Endodermal cell (in vitro differentiated cells): ENCODE measurements around the gene CNIH3. TPM values are rescaled to one million over a fixed set of nuclear protein-coding genes. Genes with fewer than 3 reads are reported as not detected.
"Not testable (repeated sequence)": the region's sequence is repeated elsewhere in the genome, so short reads cannot be mapped to it uniquely, and the experiment has no call there.

ENCODE experiments used
- DNase-seq: peaks from one replicate; pipeline ENCODE4 v3.0.0-alpha.2; 2017
- H3K27ac ChIP-seq: 2 replicates; pipeline ENCODE4 v1.5.1; 2013; ENCODE audit warnings: mild to moderate bottlenecking, low read depth, low read length, moderate library complexity
- H3K27me3 ChIP-seq: 2 replicates; pipeline ENCODE4 v1.6.1; 2013; ENCODE audit warnings: mild to moderate bottlenecking, low read length, moderate library complexity; ENCODE audit not compliant: insufficient read depth, control insufficient read depth, poor library complexity, severe bottlenecking
- H3K36me3 ChIP-seq: 2 replicates; pipeline ENCODE4 v1.7.0; 2013; ENCODE audit warnings: mild to moderate bottlenecking, low read length, moderate library complexity; ENCODE audit not compliant: control insufficient read depth, insufficient read depth
- H3K4me1 ChIP-seq: one replicate; pipeline ENCODE4 v1.7.0; 2013; ENCODE audit warnings: low read length; ENCODE audit not compliant: control insufficient read depth, insufficient read depth
- H3K4me3 ChIP-seq: 2 replicates; pipeline ENCODE4 v1.5.1; 2013; ENCODE audit warnings: mild to moderate bottlenecking, low read length, moderate library complexity
- H3K9ac ChIP-seq: 2 replicates; pipeline ENCODE4 v1.6.1; 2013; ENCODE audit warnings: mild to moderate bottlenecking, low read length, moderate library complexity; ENCODE audit not compliant: poor library complexity, severe bottlenecking; ENCODE audit errors: extremely low read depth
- H3K9me3 ChIP-seq: 2 replicates; pipeline ENCODE4 v1.6.1; 2013; ENCODE audit warnings: mild to moderate bottlenecking, low read length, moderate library complexity; ENCODE audit not compliant: control insufficient read depth
- H3K27ac Mint-ChIP-seq: 2 replicates; pipeline ENCODE4 v1.8.0; 2020; ENCODE audit warnings: mixed read lengths
- H3K27me3 Mint-ChIP-seq: 2 replicates; pipeline ENCODE4 v1.8.0; 2021; ENCODE audit warnings: mild to moderate bottlenecking, mixed read lengths; ENCODE audit not compliant: insufficient read depth
- H3K36me3 Mint-ChIP-seq: 2 replicates; pipeline ENCODE4 v1.8.0; 2020; ENCODE audit warnings: low read depth, mixed read lengths
- H3K4me1 Mint-ChIP-seq: 2 replicates; pipeline ENCODE4 v1.8.0; 2020; ENCODE audit warnings: mixed read lengths
- H3K4me3 Mint-ChIP-seq: 2 replicates; pipeline ENCODE4 v1.8.0; 2020; ENCODE audit warnings: mild to moderate bottlenecking, moderate library complexity, mixed read lengths
- H3K9me3 Mint-ChIP-seq: 2 replicates; pipeline ENCODE4 v1.8.0; 2020; ENCODE audit warnings: mild to moderate bottlenecking, mixed read lengths
- WGBS, 2 experiments: methylation state at CpG; one replicate each; pipeline versions ENCODE4 v1.1.5 to v1.1.7; 2013; ENCODE audit warnings: missing lambda C conversion rate in 2 of 2, mixed read lengths in 1 of 2; ENCODE audit not compliant: insufficient coverage in 1 of 2, insufficient read length in 1 of 2; 5-methylcytosine and 5-hydroxymethylcytosine counted together
- long read RNA-seq, 4 experiments: library from polyadenylated mRNA in 2 of 4; library from RNA in 1 of 4; library from capped mRNA in 1 of 4; stranded (forward) in 3 of 4; unstranded in 1 of 4; transcript quantifications; one replicate each; pipeline ENCODE4 v2.0.0, GENCODE V29; 2020 to 2021; ENCODE audit warnings: inconsistent platforms in 1 of 4
- polyA plus RNA-seq, 2 experiments: library from polyadenylated mRNA; stranded (reverse); fragments of 50-300 nt; gene quantifications; one replicate each; pipeline ENCODE4 v1.2.3, GENCODE V29; 2013
- total RNA-seq, 2 donors: library from RNA; stranded (reverse); fragmentation: NEBNext Ultra II Directional in 1 of 2; extraction: Animal tissue kit (Norgen Biotek cat#: 25700) in 1 of 2; gene quantifications; 2 replicates in 1 of 2; 3 replicates in 1 of 2; pipeline ENCODE4 v1.2.1, GENCODE V29; 2021
- TF ChIP-seq, protein P1 (sequence below): fragments of 200-600 bp; sonication (generic); conservative IDR thresholded peaks from 2 replicates; pipeline ENCODE4 v1.5.0; 2021; ENCODE audit warnings: antibody characterized with exemption, mild to moderate bottlenecking

CNIH3 gene
- 1 to 10 TPM; 4.5 to 6.6 TPM for total RNA-seq
- 2.8 TPM for polyA plus RNA-seq (2013, experiment 1 of 2)
- 2.8 TPM for polyA plus RNA-seq (2013, experiment 2 of 2)
- long read RNA-seq, experiment 1, partial matches to known transcripts = 0 of 4 reads
- long read RNA-seq, experiment 1, other reads (novel, unspliced or antisense) = 3 of 4 reads
- long read RNA-seq, experiment 2, transcript CNIH3-201 (6 exons, 2,558 nt) = major isoform, 9 of 17 reads
- long read RNA-seq, experiment 2, partial matches to known transcripts = 0 of 17 reads
- long read RNA-seq, experiment 2, other reads (novel, unspliced or antisense) = 8 of 17 reads
- long read RNA-seq, experiment 3, transcript CNIH3-201 (6 exons, 2,558 nt) = major isoform, 12 of 31 reads
- long read RNA-seq, experiment 3, partial matches to known transcripts = 1 of 31 reads
- long read RNA-seq, experiment 3, other reads (novel, unspliced or antisense) = 17 of 31 reads
- long read RNA-seq, experiment 4, partial matches to known transcripts = 0 of 4 reads
- long read RNA-seq, experiment 4, other reads (novel, unspliced or antisense) = 4 of 4 reads

DNA sequence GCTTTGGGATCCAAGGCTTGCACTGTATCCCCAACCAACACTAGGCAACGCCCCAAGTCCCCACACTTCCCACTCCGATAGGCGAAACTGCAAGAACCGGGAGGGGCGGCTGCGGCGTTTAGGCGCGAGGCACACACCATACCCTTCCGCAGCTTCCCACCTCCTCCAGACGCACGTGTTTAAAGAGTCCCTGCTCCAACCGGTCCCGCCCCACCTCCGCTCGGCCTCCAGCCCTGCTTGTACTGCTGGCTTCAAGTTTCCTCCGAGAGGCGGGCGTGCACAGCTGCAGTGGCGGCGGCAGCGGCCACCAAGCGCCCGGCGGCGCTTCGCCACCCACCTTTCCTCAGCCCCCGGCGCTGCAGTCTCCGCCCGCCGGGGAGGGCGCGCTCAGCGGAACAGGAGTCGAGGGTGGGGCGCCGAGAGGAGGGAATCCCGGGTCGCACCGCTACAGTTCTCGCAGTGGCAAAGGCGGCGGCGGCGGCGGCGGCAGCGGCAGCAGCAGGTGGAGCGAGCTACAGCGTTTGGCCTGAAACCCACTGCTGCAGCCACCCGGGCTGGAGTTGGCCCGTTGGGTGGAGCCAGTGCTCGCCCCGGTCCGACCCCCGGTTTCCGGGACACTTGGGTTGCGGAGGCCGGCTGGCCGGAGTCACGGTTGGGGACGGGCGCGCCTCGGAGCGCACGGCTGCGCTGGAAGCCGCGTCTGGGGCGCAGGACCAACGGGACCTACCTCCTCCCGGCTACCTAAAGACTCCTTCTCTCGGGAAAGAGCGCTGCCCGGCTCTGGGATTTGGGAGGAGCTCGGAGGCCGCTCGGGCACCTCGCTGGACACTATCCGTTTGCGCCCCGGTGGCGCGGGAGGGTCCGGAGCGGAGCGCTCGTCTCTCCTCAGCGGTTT, at the start of gene CNIH3:
CNIH3 (plus strand) TSS at position 457 of the 895 bp plus-strand sequence. CDS start 858 bp downstream, outside the sequence.
- DNase-seq = peak; percentile 93
- H3K4me3 ChIP-seq = peak within 1 kb of the TSS; percentile 79
- Mint-ChIP-seq H3K36me3 (no peaks in the 10 kb centered on the region), H3K9me3 (peaks cover 2% of the 10 kb centered on the region), H3K4me3 (peak within 1 kb of the TSS; percentile 66), H3K27me3 (peaks cover 83% of the 10 kb centered on the region), H3K27ac (no peak within 1 kb of the TSS), H3K4me1 (peaks cover 20% of the 10 kb centered on the region)
- no peaks in the 10 kb centered on the region for H3K36me3 ChIP-seq
- WGBS, 2 experiments = 0 to 1% methylated on average over 12 to 91 of the region's 91 CpGs
- no peak within 1 kb of the TSS for H3K9ac ChIP-seq
- no peak within 1 kb of the TSS for H3K27ac ChIP-seq
- H3K9me3 ChIP-seq = peaks cover 1% of the 10 kb centered on the region
- H3K4me1 ChIP-seq = no peaks in the 10 kb centered on the region
- TF ChIP-seq, protein P1, sequence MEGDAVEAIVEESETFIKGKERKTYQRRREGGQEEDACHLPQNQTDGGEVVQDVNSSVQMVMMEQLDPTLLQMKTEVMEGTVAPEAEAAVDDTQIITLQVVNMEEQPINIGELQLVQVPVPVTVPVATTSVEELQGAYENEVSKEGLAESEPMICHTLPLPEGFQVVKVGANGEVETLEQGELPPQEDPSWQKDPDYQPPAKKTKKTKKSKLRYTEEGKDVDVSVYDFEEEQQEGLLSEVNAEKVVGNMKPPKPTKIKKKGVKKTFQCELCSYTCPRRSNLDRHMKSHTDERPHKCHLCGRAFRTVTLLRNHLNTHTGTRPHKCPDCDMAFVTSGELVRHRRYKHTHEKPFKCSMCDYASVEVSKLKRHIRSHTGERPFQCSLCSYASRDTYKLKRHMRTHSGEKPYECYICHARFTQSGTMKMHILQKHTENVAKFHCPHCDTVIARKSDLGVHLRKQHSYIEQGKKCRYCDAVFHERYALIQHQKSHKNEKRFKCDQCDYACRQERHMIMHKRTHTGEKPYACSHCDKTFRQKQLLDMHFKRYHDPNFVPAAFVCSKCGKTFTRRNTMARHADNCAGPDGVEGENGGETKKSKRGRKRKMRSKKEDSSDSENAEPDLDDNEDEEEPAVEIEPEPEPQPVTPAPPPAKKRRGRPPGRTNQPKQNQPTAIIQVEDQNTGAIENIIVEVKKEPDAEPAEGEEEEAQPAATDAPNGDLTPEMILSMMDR = no peak
- peaks cover 64% of the 10 kb centered on the region for H3K27me3 ChIP-seq

DNA sequence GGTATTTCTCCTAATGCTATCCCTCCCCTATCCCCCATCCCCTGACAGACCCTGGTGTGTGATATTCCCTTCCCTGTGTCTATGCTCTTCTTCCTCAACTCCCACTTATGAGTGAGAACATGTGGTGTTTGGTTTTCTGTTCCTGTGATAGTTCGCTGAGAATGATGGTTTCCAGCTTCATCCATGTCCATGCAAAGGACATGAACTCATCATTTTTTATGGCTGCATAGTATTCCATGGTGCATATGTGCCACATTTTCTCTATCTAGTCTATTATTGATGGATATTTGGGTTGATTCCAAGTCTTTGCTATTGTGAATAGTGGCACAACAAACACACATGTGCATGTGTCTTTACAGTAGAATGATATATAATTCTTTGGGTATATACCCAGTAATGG, 49.6 kb upstream of the CNIH3 start:
- not testable (repeated sequence) for H3K4me1 Mint-ChIP-seq, H3K4me1 ChIP-seq, H3K9me3 ChIP-seq, H3K36me3 Mint-ChIP-seq, H3K9ac ChIP-seq, H3K4me3 Mint-ChIP-seq, H3K27me3 Mint-ChIP-seq, DNase-seq, H3K27ac ChIP-seq, H3K36me3 ChIP-seq, H3K4me3 ChIP-seq, H3K9me3 Mint-ChIP-seq, H3K27me3 ChIP-seq, H3K27ac Mint-ChIP-seq
- WGBS, 2 experiments = 73% methylated on average over 1 of the region's 1 CpG; no CpG with 5 or more reads in 1 of the 2 experiments

DNA sequence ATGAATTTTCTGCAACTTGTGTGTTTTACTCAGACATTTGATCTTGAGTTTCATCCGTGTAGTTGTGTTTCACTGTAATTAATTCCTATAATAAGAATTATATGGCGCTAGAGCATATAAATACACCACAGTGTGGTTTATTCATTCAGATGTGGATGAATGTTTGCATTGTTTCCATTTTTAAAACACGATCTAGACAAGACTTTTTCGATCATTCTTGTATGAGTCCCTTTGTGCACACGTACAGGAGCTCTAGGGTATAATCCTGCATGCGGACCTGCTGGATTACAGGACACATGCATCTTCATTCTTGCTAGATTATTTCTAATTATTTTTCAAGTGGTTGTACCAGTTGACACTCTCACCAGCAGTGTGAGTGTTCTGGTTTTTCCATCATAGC, 46.8 kb upstream of the CNIH3 start:
- 92 to 97% methylated on average over 4 to 6 of the region's 6 CpGs for WGBS, 2 experiments
- Mint-ChIP-seq H3K27me3 (peaks cover 1% of the 10 kb centered on the region), H3K9me3 (no peaks in the 10 kb centered on the region), H3K36me3 (no peaks in the 10 kb centered on the region), H3K4me3 (no peak overlapping the region), H3K4me1 (no peaks in the 10 kb centered on the region), H3K27ac (no peak overlapping the region)
- H3K9me3 ChIP-seq = no peaks in the 10 kb centered on the region
- no peak overlapping the region for H3K27ac ChIP-seq
- no peak for DNase-seq
- no peak overlapping the region for H3K9ac ChIP-seq
- H3K27me3 ChIP-seq = no peaks in the 10 kb centered on the region
- H3K4me3 ChIP-seq = no peak overlapping the region
- TF ChIP-seq, protein P1 = no peak
- H3K36me3 ChIP-seq = no peaks in the 10 kb centered on the region
- H3K4me1 ChIP-seq = no peaks in the 10 kb centered on the region

DNA sequence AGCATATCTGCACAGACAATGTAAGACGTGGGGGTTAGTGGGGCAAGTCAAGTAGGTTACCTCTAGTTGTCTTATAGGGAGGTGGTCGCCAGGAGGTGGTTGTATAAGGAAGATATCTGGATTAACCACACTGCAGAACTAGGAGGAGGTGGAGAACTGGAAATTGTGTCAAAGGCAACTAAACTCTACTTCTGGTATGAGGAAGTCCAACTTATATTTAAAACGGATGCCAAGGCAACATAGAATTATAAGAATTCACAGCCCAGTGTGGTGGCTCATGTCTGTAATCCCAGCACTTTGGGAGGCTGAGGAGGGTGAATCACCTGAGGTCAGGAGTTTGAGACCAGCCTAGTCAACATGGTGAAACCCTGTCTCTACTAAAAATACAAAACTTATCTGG, 44.1 kb upstream of the CNIH3 start:
- WGBS, 2 experiments = 93 to 94% methylated on average over 2 to 3 of the region's 3 CpGs
- not testable (repeated sequence) for H3K27me3 Mint-ChIP-seq, H3K27ac ChIP-seq, H3K36me3 Mint-ChIP-seq, H3K4me1 ChIP-seq, H3K36me3 ChIP-seq, DNase-seq, H3K27ac Mint-ChIP-seq, H3K9ac ChIP-seq, H3K9me3 ChIP-seq, H3K4me3 Mint-ChIP-seq, H3K4me3 ChIP-seq, H3K9me3 Mint-ChIP-seq, H3K4me1 Mint-ChIP-seq, H3K27me3 ChIP-seq
